BJ (cell line): ENCODE measurements around the gene ATF3. TPM values are rescaled to one million over a fixed set of nuclear protein-coding genes. Genes with fewer than 3 reads are reported as not detected.

Experiments used
- CTCF ChIA-PET: fragments of 350-600 bp; formaldehyde crosslinking; extraction: SDS; loops from one replicate; lab custom pipeline; 2021; ENCODE audit warnings: antibody characterized with exemption, inconsistent platforms; lab: Yijun Ruan, JAX
- POLR2A ChIA-PET: fragments of 300-600 bp; sonication (Branson Sonifier 250); formaldehyde crosslinking; extraction: SDS; loops from one replicate; lab custom pipeline; 2021; ENCODE audit warnings: antibody characterized with exemption; lab: Charles Lee
- DNase-seq: peaks from one replicate; pipeline ENCODE4 v3.0.0-alpha.2; 2011; ENCODE audit warnings: low read depth
- H3K27me3 ChIP-seq: 2 replicates; pipeline ENCODE4 v1.6.0; 2011; ENCODE audit warnings: low read length; ENCODE audit not compliant: control insufficient read depth, insufficient read depth
- H3K36me3 ChIP-seq: 2 replicates; pipeline ENCODE4 v1.5.1; 2011; ENCODE audit warnings: low read length; ENCODE audit not compliant: control insufficient read depth, insufficient read depth
- H3K4me3 ChIP-seq: 2 replicates; pipeline ENCODE4 v1.5.1; 2011; ENCODE audit warnings: low read depth, mild to moderate bottlenecking, control low read depth, low read length
- polyA plus RNA-seq: library from polyadenylated mRNA; depleted of rRNA; stranded (reverse); fragments of >200 nt; gene quantifications from 2 replicates; pipeline ENCODE4 v1.2.3, GENCODE V29; 2011
- TF ChIP-seq, protein P1 (sequence below): IDR thresholded peaks from 2 replicates; pipeline ENCODE4 v1.5.1; 2011; ENCODE audit warnings: low read depth, mild to moderate bottlenecking, control low read depth, inconsistent platforms, low read length, moderate library complexity; ENCODE audit not compliant: insufficient read depth

ATF3 gene
- polyA plus RNA-seq, 1 experiment: 5.6 TPM

DNA sequence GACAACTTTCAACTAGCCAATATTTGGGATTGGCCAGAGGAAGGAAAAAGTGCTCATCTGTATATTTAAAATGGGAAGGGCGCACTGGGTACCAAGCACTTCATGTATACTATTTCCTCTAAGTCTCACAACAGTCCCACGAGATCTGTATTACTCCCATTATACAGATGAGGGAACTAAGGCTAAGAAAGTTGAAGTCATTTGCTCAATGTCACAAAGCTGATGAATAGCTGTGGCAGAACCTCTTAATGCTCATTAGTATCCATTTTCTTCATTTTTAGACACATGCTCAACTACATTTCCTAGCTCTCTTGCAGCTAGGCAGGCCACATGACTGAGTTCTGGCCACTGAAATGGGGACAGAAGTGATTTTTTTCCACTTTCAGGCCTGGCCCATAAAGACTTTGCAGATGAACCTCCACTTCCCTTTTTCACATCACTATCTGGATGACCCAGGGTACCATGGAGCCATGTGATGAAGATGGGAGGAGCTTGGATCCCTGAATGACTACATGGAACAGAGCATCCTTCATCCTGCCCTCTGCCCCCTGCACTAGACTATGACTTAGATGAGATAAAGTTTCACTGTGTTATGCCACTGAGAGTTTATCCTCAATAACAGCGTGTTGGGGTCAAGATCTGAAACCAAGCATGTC is 31.8 kb downstream of the ATF3 start:
- DNase-seq: no peak
- H3K4me3 ChIP-seq: no peak overlapping the region
- CTCF ChIA-PET: interaction anchor here (2.7 kb wide), 1 partner anchor 10 kb away, joined by 7 read pairs; no protein-coding TSS in a partner anchor
- no peaks in the 10 kb centered on the region for H3K36me3 ChIP-seq
- POLR2A ChIA-PET: no interaction called here
- TF ChIP-seq, protein P1, sequence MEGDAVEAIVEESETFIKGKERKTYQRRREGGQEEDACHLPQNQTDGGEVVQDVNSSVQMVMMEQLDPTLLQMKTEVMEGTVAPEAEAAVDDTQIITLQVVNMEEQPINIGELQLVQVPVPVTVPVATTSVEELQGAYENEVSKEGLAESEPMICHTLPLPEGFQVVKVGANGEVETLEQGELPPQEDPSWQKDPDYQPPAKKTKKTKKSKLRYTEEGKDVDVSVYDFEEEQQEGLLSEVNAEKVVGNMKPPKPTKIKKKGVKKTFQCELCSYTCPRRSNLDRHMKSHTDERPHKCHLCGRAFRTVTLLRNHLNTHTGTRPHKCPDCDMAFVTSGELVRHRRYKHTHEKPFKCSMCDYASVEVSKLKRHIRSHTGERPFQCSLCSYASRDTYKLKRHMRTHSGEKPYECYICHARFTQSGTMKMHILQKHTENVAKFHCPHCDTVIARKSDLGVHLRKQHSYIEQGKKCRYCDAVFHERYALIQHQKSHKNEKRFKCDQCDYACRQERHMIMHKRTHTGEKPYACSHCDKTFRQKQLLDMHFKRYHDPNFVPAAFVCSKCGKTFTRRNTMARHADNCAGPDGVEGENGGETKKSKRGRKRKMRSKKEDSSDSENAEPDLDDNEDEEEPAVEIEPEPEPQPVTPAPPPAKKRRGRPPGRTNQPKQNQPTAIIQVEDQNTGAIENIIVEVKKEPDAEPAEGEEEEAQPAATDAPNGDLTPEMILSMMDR: no peak
- peaks cover 7% of the 10 kb centered on the region for H3K27me3 ChIP-seq

DNA sequence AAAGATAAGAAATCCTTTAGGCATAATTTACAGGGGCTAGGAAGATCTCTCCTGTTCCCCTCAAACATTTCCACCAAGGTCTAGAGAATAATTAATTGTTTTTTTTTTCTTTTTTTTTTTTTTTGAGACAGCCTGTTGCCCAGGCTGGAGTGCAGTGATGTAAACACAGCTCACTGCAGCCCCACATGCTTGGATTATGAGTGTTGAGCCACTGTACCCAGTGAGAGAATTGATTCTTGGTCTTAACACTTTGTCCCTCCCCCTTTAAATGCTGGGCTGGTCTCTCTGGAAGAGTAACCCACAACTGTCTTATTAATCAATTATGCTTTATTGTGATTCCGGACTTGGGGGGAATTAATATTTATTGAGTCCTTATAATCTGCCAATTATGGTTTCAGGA is 33.4 kb downstream of the ATF3 start:
- peaks cover 7% of the 10 kb centered on the region for H3K27me3 ChIP-seq
- no peaks in the 10 kb centered on the region for H3K36me3 ChIP-seq
- POLR2A ChIA-PET: no interaction called here
- CTCF ChIA-PET: interaction anchor here (0.7 kb wide), 1 partner anchor 9 kb away, joined by 3 read pairs; no protein-coding TSS in a partner anchor
- TF ChIP-seq, protein P1: no peak
- no peak for DNase-seq
- no peak overlapping the region for H3K4me3 ChIP-seq

DNA sequence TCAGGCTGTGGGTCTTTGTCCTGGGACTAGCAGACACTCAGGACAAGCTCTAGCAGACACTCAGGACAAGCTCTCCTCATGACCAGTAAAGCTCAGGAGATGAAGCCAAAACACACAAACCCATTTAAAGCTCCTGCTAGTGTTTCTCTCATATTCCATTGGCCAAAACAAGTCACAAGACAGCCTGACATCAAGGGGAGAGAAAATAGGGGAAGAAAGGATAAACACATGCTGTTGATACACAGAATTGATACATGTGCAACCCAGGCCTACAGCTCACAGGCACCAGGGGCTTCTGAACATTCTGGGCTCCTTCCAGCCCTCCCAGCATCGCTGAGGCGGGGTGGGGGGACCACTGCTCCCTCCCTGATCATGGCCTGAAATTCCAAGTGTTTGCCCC is 35.3 kb downstream of the ATF3 start:
- DNase-seq: no peak
- Histone ChIP-seq H3K4me3 (no peak overlapping the region), H3K27me3 (peaks cover 7% of the 10 kb centered on the region), H3K36me3 (no peaks in the 10 kb centered on the region)
- POLR2A ChIA-PET: no interaction called here
- CTCF ChIA-PET: no interaction called here
- TF ChIP-seq, protein P1: no peak

DNA sequence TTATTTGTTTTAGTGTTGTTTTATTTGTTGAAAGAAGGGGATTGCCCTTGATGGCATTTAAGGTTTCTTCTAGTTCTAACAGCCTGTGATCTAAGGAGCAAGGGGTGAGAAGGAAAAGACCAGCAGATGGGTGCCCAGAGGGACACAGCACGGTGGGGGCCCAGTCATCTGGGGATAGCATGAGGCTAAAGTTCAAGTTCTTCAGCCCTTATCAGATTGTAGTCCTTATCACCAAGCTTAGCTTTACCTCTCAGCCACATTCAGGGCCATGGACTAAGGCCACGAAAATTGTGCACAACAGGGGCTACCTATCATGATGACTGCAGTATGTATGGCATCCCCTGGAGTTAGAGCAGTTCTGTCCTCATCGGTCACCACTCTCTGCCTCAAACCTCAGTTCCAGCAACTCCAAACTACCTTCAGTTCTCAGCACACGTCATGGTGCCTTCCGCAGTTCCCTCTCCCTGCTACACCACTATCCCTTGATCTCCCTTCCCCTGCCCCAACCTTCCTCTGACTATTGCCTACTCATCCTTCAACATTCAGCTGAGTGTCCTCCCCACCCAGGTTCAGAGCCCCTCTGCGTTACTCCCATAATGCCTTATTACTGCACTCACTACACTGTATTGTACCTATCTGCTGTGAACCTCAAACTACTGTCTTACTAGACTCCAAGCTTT is 36.4 kb downstream of the ATF3 start:
- TF ChIP-seq, protein P1: no peak
- Histone ChIP-seq H3K27me3 (peaks cover 2% of the 10 kb centered on the region), H3K36me3 (no peaks in the 10 kb centered on the region), H3K4me3 (no peak overlapping the region)
- POLR2A ChIA-PET: no interaction called here
- no peak for DNase-seq
- CTCF ChIA-PET: no interaction called here

DNA sequence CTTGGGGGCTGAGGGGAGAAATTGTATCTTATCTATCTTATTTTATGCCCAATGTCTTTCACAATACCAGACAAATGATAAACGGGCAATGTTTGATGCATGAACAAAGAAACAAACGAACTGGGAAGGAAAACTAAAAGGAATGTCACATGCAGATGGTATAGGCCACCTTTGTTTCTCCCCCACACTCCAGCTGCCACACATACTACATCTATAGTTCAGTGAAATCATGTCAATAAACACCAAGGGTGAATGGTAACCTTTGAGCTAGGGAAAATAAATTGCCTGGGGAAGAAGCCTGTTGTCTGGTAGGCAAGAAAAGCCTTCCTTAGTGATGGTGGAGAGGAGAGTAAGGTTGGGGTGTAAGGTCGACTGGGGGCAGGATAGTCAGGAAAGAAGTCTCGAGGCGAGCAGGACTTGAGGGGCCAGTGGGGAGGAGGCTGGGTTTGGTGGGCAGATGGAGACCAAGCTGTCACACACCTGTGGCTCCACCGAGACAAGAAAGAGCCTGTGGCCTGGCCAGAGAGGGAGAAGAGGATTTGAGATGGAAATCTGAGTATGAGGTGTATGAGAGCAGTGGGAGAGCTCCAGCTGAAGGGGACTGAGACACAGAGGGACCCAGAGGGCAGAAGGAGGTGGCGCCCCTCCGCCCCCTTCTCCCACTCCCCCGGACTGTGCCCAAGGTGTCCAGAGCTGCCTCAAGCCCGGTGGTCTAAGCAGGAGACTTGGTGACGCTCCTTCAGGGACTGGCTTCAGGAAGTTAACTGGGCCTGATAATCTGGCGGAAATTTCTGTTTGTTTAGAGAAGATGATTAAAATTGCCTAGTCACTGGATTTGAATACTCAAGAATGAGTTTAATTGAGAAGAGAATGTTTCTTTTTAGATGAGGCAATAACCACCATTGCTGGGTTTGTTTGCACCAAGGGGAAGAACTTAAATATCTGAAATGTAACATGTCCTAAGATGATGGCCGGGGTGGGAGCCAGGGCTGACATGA is 37.3 kb downstream of the ATF3 start:
- ChIA-PET CTCF (no interaction called here), POLR2A (no interaction called here)
- no peak for DNase-seq
- TF ChIP-seq, protein P1: no peak
- Histone ChIP-seq H3K36me3 (no peaks in the 10 kb centered on the region), H3K4me3 (no peak overlapping the region), H3K27me3 (no peaks in the 10 kb centered on the region; the same call in none of the 2 replicates)
